ENCODE results near the gene LMTK3.
"Not testable (repeated sequence)": the region's sequence is repeated elsewhere in the genome, so short reads cannot be mapped to it uniquely, and the experiment has no call there.

The LMTK3 gene

DNA sequence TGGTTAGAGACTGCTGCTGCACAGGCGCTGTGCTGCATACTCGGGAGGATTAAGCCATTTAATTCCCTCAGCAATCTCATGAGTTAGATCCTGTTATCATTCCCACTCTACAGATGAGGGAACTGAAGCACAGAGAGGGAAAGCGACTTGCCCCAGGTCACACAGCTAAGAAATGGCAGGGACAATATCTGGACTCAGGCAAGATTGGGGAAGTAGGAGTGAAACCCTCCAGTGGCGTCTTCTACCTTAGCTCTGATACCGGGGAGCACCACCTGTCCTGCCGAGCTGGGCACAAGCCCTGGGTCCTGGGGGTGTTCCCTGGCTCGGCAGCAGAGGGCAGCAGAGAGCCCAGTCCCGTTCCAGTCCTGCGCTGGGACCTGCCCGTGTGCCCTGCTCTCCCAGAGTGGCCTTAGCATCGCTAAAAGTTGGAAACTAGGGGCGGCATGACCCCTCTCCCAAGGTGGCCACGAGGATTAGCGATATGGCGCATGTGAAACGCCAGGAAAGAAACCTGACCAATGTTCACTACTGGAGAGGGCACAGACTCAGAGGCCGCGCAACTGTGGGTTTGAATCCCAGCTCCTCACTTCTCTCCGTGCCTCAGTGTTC is 21.9 kb downstream of the LMTK3 start:
- peak; percentile 74 to 86 for DNase-seq (ENCODE audit: low read depth in 2 of 2)

DNA sequence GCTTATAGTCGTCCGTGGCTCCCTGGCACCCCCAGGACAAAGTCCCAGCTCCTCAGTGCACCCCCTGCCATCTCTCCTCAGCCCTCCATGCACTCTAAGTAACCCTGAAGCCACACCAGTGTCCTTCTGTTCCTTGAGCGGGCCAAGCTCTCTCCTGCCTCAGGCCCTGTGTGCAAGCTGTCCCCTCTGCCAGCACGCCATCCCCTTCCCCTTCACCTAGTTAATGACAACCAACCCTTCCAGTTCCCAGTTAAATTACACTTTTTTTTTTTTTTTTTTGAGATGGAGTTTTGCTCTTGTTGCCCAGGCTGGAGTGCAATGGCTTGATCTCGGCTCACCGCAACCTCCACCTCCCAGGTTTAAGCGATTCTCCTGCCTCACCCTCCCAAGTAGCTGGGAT is 23.2 kb downstream of the LMTK3 start:
- DNase-seq (ENCODE audit: low read depth in 2 of 2): not testable (repeated sequence)

DNA sequence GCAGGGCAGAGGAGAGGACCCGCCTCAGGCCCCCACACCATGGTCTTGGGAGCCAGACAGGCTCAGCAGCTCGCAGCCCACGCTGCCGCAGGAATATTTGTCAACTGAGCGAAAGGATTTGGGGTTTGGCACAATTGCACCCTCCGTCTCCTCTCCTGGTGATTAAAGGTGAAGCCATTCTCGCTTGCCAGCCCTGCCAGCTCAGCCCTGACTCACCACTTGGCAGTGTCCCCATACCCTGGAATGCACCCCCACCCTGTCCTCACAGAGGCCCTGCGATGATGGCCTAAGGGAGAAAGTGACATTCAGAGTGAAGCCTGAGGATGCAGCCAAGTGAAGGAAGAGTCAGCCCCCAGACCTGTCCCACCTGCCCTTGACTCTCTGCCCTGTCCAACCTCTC is 23.7 kb downstream of the LMTK3 start:
- no peak for DNase-seq (ENCODE audit: low read depth in 2 of 2)

DNA sequence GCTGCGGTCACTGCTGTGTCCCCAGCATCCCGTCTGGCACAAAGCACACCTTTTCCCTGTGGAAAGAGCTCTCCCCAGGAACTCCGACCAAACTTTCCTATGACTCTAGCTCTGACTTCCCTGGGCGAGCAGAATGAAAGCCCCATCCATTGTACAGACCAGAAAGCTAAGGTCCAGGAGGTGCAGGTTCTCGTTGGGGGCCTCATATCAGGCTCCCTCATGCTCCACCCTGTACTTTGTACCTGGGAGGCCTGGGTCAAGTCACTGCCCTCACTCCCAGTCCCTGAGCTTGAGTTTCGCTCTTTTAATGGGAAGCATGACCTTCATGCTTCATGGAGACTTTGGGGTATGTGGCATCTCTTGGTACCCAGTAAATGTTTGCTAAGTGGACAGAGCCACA is 24.1 kb downstream of the LMTK3 start:
- DNase-seq (ENCODE audit: low read depth in 2 of 2): no peak

DNA sequence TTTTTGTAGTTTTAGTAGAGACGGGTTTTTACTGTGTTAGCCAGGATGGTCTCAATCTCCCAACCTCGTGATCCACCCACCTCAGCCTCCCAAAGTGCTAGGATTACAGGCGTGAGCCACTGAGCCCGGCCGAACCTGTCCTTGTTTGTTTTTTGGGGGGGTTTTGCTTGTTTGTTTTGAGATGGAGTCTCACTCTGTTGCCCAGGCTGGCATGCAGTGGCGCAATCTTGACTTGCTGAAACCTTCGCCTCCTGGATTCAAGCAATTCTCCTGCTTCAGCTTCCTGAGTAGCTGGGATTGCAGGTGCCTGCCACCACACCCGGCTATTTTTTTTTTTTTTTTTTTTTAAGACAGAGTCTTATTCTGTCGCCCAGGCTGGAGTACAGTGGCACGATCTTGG is 24.9 kb downstream of the LMTK3 start:
- not testable (repeated sequence) for DNase-seq (ENCODE audit: low read depth in 2 of 2)

DNA sequence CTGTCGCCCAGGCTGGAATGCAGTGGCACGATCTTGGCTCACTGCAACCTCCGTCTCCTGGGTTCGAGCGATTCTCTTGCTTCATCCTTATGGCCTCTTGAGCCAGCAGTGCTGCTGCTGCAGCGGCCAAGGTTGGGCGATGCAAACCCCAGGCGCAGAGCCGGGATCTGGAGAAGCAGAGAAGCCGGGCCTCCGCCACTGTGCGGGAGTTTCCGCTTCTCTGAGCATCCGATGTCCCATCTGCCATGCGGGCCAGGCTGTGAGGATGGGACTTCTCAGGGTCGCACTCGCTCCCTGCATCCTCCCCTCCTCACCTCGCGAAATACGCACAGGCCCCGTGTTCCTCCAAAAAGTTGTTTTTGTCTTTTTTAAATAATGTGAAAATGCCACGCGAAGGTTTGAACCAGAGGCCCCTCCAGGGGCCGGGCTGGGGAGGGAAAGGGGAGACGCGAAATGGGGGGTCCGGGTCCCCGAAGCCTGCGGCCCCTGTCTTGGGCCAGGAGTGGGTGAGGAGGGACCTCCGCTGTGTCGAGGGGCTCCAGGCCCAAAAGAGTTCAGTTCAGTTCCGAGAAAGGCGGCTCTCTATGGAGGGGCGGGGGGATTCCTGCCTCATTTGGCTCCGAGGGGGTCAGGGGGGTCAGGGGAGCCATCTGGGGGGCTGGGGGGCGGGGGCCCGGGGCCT is 26.6 kb downstream of the LMTK3 start:
- no peak for DNase-seq (ENCODE audit: low read depth in 2 of 2)

DNA sequence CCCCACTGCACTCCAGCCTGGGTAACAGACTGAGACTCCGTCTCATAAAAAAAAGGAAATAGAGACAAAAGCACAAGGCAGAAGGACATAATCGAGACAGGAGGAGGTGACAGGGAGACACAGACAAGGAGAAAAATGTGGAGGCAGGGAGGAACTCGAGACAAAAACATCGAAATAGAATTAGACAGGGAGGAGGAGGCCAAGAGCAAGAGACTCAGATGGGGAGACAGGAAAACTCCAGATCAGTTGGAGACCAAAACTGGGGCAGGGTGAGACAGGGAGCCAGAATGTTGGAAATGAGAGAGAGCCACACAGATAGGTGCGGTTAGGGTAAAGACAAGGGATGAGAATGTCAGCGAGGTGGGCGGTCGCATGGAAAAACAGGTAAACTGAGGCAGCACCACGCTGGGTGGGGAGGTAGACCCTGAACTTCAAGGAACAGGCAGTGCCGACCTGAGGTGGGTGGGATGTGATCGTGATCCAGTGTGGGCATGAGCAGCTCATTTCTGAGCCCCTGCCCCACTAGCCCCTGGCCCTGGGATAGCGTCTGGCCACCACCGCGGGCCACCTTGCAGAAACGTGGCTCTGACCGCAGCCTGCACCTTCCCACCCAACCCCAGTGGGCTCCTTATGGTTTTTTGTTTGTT is 27.3 kb downstream of the LMTK3 start:
- DNase-seq (ENCODE audit: low read depth in 2 of 2): no peak

DNA sequence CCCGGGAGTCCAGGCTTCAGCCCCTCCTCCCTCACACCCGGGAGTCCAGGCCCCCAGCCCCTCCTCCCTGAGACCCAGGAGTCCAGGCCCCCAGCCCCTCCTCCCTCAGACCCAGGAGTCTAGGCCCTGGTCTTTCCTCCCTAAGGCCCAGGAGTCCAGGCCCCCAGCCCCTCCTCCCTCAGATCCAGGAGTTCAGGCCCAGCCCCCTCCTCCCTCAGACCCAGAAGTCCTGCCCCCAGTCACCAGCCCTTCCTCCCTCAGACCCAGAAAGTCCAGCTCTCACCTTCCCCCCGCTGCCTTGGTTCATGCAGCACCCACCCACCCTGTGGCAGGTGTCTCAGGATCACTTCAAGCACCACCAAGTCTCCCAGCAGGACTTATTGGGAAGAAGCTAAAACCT is 28.3 kb downstream of the LMTK3 start:
- no peak for DNase-seq (ENCODE audit: low read depth in 2 of 2)

DNA sequence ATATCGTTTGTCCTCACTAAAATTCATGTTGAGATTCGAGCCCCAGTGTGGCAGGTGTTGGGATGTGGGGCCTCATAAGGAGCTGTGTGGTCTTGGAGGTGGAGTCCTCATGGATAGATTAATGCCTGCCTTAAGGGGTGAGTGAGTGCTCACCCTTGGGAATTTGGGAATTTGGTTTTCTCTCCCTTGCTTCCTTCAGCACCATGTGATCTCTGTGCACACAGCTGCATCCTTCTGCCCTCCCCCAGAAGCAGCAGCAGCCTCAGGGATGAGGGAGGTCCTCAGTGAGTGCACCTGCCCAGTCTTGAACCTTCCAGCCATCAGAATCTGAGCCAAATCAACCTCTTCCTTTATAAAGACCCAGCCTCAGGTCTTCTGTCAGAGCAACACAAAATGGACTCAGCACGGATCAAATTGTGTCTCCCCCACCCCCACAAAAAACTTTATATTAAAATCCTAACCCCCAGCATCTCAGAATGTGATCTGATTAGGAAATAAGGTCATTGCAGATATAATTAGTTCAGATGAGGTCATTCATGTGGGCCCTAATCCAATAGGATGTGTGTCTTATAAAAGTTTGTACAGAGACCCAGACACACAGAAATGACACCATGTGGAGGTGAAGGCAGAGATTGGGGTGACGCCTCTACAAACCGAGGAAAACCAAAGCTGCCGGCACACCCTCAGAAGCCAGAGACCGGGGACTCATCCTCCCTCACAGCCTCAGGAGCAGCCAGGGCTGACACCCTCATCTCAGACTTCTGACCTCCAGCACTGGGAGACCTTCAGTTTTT is 29.6 kb downstream of the LMTK3 start:
- DNase-seq (ENCODE audit: low read depth in 2 of 2): no peak

DNA sequence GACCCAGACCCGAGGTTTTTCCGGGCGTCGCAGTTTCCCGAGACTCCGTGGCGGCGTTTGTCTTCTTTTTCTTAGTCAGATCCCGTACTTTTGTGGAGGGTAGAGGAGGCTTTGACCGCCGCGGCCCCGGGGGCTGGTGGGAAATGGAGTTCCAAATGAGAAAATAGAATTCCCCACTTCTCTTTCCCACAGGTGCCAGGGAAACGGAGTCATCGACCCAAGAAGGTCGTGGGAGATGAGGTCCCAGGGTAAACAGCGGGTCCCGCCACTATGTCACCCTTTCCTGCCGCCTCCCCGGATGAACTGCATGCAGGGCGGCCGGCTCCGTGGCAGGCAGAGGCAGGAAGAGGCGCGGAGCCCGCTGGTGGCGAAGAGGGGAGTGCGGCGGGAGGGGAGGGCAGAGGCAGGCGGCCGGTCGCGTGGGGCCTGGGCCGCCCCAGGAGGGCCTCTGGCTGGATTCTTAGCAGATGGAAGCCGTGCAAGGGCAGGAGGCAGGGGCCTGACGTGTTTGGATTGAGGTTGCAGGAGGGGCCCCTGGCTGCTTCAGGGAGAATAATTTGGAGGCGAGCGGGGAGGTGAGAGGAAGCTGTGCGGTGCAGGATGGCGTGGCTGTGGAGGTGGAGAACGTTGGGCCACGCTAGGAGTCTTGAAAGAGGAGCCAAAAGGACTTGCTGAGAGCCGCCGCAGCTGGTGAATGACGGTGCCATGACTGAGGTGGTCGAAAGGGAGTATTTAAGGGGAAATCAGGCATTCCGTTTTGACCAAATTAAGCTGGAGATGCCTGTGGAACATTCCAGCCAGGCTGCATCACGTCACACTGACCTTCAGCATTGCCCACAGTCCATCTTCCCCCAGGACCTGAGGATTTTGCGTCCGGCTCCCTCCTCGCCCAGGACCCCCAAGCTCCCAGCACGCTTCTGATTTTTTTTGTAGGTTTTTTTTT is 30.8 kb downstream of the LMTK3 start:
- DNase-seq (ENCODE audit: low read depth in 2 of 2): peak in 1 of 2 donors; percentile 32

DNA sequence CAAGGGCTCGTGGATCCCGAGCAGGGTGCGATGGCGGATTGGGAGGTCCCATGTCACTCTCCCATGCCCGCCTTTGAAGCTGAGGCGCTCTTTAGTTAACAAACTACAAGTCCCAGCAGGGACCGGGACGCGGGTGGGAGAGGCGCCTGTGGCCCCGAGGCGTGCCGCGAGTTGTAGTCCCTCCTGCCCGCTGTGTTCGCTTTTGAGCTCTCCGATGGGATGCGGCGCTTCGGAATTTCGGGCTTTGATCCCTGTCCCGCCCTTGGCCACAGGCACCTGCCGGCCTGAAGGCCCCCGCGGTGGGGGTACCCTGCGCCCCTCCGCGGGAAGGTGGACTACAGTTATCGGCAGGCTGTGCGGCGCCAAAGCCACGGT is 31.5 kb downstream of the LMTK3 start:
- no peak for DNase-seq (ENCODE audit: low read depth in 2 of 2)

DNA sequence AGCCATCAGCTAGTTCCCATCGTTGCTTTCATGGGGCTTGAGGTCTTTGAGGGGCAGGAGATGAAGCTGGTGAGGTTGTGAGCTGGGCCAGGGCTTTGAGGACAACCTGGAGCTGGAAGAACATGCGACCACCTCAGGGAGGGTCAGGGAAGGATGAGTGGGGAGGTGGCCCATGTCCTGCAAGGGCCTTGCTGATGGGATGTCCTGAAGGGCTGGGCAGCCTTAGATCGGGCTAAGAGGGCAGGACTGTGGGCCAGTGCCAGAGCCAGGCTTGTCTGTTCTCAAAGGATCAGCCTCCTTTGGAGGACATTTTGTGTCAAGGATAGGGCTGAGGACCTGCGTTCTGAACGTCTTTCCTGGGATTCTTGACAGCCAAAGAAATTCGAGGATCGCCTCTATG is 31.9 kb downstream of the LMTK3 start:
- DNase-seq (ENCODE audit: low read depth in 2 of 2): no peak

DNA sequence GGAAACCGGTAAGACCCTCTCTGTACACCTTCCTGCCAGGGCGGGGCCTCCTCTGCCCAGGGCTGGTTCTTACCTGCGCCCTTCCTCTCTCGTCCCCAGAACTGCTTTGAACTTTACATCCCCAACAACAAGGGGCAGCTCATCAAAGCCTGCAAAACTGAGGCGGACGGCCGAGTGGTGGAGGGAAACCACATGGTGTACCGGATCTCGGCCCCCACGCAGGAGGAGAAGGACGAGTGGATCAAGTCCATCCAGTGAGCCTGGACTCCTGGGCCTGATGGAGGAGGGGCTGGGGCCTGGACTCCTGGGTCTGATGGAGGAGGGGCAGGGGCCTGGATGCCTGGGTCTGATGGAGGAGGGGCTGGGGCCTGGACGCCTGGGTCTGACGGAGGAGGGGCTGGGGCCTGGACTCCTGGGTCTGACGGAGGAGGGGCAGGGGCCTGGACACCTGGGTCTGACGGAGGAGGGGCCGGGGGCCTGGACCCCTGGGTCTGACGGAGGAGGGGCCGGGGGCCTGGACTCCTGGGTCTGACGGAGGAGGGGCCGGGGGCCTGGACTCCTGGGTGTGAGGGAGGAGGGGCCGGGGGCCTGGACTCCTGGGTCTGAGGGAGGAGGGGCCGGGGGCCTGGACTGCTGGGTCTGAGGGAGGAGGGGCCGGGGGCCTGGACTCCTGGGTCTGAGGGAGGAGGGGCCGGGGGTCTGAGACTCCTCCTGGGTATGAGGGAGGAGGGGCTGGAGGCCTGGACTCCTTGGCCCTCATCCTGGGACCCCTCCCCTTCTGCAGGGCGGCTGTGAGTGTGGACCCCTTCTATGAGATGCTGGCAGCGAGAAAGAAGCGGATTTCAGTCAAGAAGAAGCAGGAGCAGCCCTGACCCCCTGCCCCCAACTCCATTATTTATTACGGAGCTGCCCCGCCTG is 33.0 kb downstream of the LMTK3 start:
- no peak for DNase-seq (ENCODE audit: low read depth in 2 of 2)

DNA sequence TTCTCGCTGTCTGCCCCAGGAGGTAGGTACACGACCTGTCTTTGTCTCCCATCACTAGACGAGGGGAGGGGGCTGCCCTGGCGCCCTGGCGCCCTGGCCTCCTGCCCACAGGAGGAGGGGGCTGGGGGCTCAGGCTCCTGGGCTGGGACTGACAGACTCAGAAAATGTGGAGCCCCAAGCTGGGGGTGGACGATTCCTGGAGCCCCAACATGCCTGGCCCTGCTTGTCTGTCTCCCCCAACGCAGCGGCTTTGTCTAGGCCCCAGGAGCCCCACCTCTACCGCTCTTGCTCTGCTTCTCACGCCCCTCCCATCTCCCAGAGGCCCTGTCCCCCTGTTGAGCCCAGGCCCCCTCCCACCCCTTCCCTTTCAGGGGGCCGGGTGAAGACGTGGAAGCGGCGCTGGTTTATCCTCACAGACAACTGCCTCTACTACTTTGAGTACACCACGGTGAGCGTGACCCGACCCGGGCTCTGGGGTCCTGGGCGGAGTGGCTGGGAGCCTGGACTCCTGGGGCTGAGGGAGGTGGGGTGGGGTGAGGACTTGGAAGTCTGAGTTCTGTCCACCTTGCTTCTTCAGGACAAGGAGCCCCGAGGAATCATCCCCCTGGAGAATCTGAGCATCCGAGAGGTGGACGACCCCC is 33.8 kb downstream of the LMTK3 start:
- DNase-seq (ENCODE audit: low read depth in 2 of 2): no peak

DNA sequence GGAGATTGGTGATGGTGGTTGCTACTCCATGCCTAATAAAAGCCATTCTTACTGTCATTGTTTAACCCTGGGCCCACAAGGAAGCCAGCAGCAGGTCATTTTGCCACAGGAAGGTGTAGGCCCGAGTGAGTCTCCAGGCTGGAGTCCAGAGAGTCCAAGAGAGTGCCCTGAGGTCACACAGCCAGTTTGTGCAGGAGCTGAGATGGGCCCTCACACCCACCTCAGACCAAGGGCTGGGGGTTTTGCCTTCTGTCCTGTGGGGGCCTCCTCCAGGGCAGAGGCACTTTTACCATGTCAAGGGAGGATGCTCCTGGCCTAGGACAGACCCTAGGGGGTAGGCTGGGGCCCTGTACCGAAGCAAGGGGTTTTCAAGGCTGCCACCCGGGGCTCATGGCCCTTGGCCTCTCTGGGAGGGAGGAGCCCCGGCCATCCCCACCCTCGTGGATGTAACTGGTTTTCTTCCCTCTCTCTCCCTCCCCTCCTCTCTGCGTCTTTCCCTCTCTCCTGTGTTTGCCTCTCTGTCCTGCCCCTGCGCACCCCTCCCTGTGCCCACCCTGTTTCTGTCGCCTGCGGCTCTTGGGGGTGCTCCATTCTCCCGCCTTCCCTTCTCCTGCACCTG is 34.5 kb downstream of the LMTK3 start:
- no peak for DNase-seq (ENCODE audit: low read depth in 2 of 2)

DNA sequence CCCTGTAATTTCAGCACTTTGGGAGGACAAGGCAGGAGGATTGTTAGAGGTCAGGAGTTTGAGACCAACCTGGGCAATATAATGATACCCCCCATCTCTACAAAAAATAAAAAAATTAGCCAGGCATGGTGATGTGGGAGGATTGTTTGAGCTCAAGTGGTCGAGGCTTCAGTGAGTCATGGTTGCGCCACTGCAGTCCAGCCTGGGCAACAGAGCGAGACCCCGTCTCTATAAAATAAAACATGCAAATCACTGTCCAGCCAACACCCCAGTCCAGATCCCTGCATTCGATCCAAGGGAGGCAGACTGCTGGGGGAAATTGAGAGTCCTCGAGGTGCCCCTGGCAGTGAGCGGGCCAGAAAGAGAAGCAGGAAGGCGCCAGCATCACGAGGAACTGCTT is 35.5 kb downstream of the LMTK3 start:
- no peak for DNase-seq (ENCODE audit: low read depth in 2 of 2)

DNA sequence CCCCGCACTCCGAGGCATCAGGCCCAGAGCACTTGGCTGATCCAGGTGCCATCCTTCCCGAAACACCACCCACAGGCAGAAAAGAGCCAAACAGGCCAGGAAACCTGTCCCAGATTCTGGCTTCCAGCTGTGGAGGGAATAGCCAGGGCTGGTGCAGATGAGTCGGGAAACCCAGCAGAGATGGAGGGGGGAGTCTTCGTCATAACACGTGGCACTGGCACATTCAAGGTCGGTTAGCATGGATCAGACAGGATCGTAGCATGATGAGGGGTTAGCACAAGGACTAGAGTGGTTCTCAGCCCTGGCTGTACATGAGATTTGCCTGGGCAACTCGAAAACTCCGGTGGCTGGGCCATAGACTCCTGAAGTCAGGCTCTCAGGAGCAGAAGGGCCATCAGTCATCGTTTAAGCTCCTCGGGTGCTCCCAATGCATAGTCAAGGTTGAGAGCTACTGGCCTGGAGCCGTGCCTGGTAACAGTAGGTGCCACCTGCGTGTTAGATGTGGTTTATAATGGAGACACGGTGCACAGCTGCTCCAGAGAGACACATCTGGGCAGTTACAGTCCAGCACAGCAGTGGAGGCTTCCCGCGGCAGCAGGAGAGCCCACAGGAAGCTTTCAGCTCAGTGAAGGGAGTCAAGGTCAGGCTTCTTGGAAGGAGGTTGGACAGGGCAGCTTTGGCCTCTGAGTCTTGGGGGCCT is 36.1 kb downstream of the LMTK3 start:
- DNase-seq (ENCODE audit: low read depth in 2 of 2): no peak

DNA sequence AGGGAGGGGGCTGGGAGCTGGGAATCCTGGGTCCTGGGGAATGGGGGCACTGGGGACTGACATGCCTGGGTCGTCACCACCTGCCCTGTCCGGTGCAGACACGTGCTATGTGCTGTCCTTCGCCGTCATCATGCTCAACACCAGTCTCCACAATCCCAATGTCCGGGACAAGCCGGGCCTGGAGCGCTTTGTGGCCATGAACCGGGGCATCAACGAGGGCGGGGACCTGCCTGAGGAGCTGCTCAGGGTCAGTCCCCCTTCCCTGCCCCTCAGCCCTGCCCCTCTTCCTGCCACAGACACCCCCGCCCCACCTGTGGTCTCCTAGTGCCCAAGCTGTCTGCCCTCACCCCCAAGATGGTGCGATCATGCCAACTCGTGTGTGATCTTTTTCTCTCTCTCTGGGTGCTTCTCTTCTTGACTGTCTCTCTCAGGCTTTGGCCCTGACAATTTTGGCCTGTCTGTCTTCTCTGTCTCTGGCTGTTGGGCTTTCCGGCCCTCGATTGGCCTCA is 37.5 kb downstream of the LMTK3 start:
- no peak for DNase-seq (ENCODE audit: low read depth in 2 of 2)
